ENCODE measurements around the gene SCARF2.
"Not testable (repeated sequence)": the region's sequence is repeated elsewhere in the genome, so short reads cannot be mapped to it uniquely, and the experiment has no call there.

Gene SCARF2

GRCh38 chr22:20386336-20386735, 51.3 kb downstream of the SCARF2 start:
- H3K27me3 Mint-ChIP-seq (ENCODE audit: low read depth): peaks cover 5% of the 10 kb centered on the region
- H3K27ac Mint-ChIP-seq: no peak overlapping the region
- H3K4me3 Mint-ChIP-seq: no peak overlapping the region
- no peaks in the 10 kb centered on the region for H3K4me1 Mint-ChIP-seq
- no peaks in the 10 kb centered on the region for H3K36me3 Mint-ChIP-seq (ENCODE audit: low read depth)
- no peaks in the 10 kb centered on the region for H3K9me3 Mint-ChIP-seq
- no peak for TF ChIP-seq CTCF (IDR thresholded peaks at IDR 0.05; ENCODE audit: unreplicated experiment in 3 of 3)

GRCh38 chr22:20384865-20385264, 52.8 kb downstream of the SCARF2 start:
- Mint-ChIP-seq H3K27ac (no peak overlapping the region), H3K9me3 (no peaks in the 10 kb centered on the region), H3K4me1 (no peaks in the 10 kb centered on the region), H3K27me3 (ENCODE audit: low read depth) (peaks cover 9% of the 10 kb centered on the region), H3K4me3 (no peak overlapping the region), H3K36me3 (ENCODE audit: low read depth) (no peaks in the 10 kb centered on the region)
- TF ChIP-seq CTCF (IDR thresholded peaks at IDR 0.05; ENCODE audit: unreplicated experiment in 3 of 3): no peak

GRCh38 chr22:20384171-20384570, 53.5 kb downstream of the SCARF2 start:
- Mint-ChIP-seq H3K4me3 (no peak overlapping the region), H3K27me3 (ENCODE audit: low read depth) (peaks cover 9% of the 10 kb centered on the region), H3K27ac (no peak overlapping the region), H3K36me3 (ENCODE audit: low read depth) (no peaks in the 10 kb centered on the region), H3K4me1 (no peaks in the 10 kb centered on the region), H3K9me3 (no peaks in the 10 kb centered on the region)
- no peak for TF ChIP-seq CTCF (IDR thresholded peaks at IDR 0.05; ENCODE audit: unreplicated experiment in 3 of 3)

GRCh38 chr22:20383538-20383937, 54.1 kb downstream of the SCARF2 start:
- no peaks in the 10 kb centered on the region for H3K36me3 Mint-ChIP-seq (ENCODE audit: low read depth)
- no peak overlapping the region for H3K4me3 Mint-ChIP-seq
- peaks cover 9% of the 10 kb centered on the region for H3K27me3 Mint-ChIP-seq (ENCODE audit: low read depth)
- H3K9me3 Mint-ChIP-seq: no peaks in the 10 kb centered on the region
- no peaks in the 10 kb centered on the region for H3K4me1 Mint-ChIP-seq
- no peak for TF ChIP-seq CTCF (IDR thresholded peaks at IDR 0.05; ENCODE audit: unreplicated experiment in 3 of 3)
- no peak overlapping the region for H3K27ac Mint-ChIP-seq

- Mint-ChIP-seq H3K9me3 (no peaks in the 10 kb centered on the region), H3K36me3 (ENCODE audit: low read depth) (no peaks in the 10 kb centered on the region), H3K27ac (no peak overlapping the region), H3K4me3 (no peak overlapping the region), H3K27me3 (ENCODE audit: low read depth) (peaks cover 9% of the 10 kb centered on the region), H3K4me1 (no peaks in the 10 kb centered on the region)
- no peak for TF ChIP-seq CTCF (IDR thresholded peaks at IDR 0.05; ENCODE audit: unreplicated experiment in 3 of 3)
Measured at GRCh38 chr22:20380486-20380885, 57.1 kb downstream of the SCARF2 start.

- not testable (repeated sequence) for H3K4me1 Mint-ChIP-seq
Measured at GRCh38 chr22:20378684-20379083, 58.9 kb downstream of the SCARF2 start.

More at GRCh38 chr22:20378684-20379083, 58.9 kb downstream of the SCARF2 start:
- H3K27me3 Mint-ChIP-seq (ENCODE audit: low read depth); H3K36me3 Mint-ChIP-seq (ENCODE audit: low read depth); H3K9me3 Mint-ChIP-seq; H3K4me3 Mint-ChIP-seq; H3K27ac Mint-ChIP-seq: not testable (repeated sequence)
